Measurements from ENCODE around the gene BCAP31. TPM values are rescaled to one million over a fixed set of nuclear protein-coding genes. Genes with fewer than 3 reads are reported as not detected.
A peak's percentile ranks its signal among the peaks of the same experiment; 100 is the strongest.

The BCAP31 gene
- polyA plus RNA-seq, 1 experiment: 222 TPM

DNA sequence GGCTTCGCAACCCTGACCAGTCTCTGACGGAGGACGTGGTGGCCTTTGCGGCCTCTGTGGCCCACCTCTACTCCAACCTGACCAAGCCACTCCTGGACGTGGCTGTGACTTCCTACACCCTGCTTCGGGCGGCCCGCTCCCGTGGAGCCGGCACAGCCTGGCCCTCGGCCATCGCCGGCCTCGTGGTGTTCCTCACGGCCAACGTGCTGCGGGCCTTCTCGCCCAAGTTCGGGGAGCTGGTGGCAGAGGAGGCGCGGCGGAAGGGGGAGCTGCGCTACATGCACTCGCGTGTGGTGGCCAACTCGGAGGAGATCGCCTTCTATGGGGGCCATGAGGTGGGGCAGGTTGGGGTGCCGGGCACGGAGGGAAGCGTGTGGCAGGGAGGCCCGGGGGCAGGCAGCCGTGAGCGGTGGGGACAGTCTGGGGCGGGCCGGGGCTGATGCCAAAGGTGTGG lies 1.7 kb upstream of the BCAP31 start:
- POLR2A ChIA-PET: no interaction called here
- CTCF ChIA-PET: interaction anchor here (1.0 kb wide), 1 partner anchor 21 kb away, joined by 3 read pairs; no protein-coding TSS in a partner anchor
- H3K4me3 ChIP-seq (ENCODE audit: low read depth, low read length): peak overlapping the region; percentile 8; the same call in 1 of the 2 replicates
- H3K36me3 ChIP-seq (ENCODE audit: control insufficient read depth, insufficient read depth, low read length): no peaks in the 10 kb centered on the region
- DNase-seq (ENCODE audit: low read depth): no peak
- TF ChIP-seq, protein P1, sequence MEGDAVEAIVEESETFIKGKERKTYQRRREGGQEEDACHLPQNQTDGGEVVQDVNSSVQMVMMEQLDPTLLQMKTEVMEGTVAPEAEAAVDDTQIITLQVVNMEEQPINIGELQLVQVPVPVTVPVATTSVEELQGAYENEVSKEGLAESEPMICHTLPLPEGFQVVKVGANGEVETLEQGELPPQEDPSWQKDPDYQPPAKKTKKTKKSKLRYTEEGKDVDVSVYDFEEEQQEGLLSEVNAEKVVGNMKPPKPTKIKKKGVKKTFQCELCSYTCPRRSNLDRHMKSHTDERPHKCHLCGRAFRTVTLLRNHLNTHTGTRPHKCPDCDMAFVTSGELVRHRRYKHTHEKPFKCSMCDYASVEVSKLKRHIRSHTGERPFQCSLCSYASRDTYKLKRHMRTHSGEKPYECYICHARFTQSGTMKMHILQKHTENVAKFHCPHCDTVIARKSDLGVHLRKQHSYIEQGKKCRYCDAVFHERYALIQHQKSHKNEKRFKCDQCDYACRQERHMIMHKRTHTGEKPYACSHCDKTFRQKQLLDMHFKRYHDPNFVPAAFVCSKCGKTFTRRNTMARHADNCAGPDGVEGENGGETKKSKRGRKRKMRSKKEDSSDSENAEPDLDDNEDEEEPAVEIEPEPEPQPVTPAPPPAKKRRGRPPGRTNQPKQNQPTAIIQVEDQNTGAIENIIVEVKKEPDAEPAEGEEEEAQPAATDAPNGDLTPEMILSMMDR (IDR thresholded peaks at IDR 0.05; ENCODE audit: insufficient read depth, low read depth, low read length): no peak
- no peaks in the 10 kb centered on the region for H3K27me3 ChIP-seq (ENCODE audit: control insufficient read depth, insufficient read depth, low read length)

- H3K4me3 ChIP-seq (ENCODE audit: low read depth, low read length): peak overlapping the region; percentile 42
- DNase-seq (ENCODE audit: low read depth): no peak
- CTCF ChIA-PET: interaction anchor here (1.0 kb wide), 1 partner anchor 20 kb away, joined by 3 read pairs; no protein-coding TSS in a partner anchor
- POLR2A ChIA-PET: no interaction called here
- TF ChIP-seq, protein P1 (IDR thresholded peaks at IDR 0.05; ENCODE audit: insufficient read depth, low read depth, low read length): no peak
- H3K36me3 ChIP-seq (ENCODE audit: control insufficient read depth, insufficient read depth, low read length): peaks cover 3% of the 10 kb centered on the region
- no peaks in the 10 kb centered on the region for H3K27me3 ChIP-seq (ENCODE audit: control insufficient read depth, insufficient read depth, low read length)
Measured at GRCh38 chrX:153725039-153725831, 1.0 kb upstream of the BCAP31 start.

DNA sequence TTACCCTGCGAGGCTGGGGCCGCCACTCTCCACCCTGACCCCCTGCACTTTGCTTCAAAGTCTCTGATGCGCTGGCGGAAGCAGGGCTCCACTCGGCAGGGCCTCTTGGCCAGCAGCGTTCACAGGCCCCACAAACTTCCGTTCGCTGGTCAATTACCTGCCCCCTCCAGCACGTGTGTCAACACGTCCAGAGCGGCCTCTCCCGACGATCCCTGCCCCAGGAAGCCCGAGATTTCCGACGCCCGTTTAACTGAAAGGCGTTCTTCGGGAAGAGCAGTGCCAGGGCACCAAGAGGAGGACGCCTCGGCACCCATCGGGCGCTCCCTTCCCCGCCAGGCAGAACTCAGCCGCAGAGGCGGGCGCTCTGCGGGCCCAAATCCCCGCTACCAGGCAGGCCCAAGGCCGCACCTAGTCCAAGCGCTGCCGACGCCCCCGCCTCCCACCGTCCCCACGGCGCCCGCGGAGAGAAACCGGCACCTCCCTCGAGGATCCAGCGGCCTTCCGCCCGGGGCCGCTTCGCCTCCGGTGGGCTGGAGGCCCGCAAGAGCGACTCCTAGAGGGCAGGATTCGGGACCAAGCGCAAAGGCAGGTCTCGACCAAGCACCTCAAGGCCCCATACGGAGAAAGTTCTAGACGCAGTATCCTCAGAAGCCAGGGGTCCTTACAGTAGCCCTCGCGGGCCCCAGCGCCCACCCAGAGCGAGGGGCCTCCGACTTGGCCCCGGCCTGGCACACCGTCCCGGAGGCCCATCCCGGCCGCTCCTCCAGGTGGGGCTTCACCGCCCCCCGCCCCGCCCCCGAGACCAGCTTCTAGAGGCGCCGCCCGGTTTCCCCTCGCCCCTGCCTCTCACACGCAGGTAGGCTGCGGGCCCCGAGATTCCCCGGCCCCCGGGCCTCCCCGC lies 586 bp downstream of the BCAP31 start:
- TF ChIP-seq, protein P1 (IDR thresholded peaks at IDR 0.05; ENCODE audit: insufficient read depth, low read depth, low read length): peak; percentile 53
- POLR2A ChIA-PET: interaction anchor here (0.6 kb wide), 1 partner anchor 817 kb away, joined by 7 read pairs; no protein-coding TSS in a partner anchor
- Histone ChIP-seq H3K36me3 (ENCODE audit: control insufficient read depth, insufficient read depth, low read length) (peaks cover 11% of the 10 kb centered on the region), H3K27me3 (ENCODE audit: control insufficient read depth, insufficient read depth, low read length) (no peaks in the 10 kb centered on the region), H3K4me3 (ENCODE audit: low read depth, low read length) (peak overlapping the region; percentile 70)
- CTCF ChIA-PET: no interaction called here
- no peak for DNase-seq (ENCODE audit: low read depth)

DNA sequence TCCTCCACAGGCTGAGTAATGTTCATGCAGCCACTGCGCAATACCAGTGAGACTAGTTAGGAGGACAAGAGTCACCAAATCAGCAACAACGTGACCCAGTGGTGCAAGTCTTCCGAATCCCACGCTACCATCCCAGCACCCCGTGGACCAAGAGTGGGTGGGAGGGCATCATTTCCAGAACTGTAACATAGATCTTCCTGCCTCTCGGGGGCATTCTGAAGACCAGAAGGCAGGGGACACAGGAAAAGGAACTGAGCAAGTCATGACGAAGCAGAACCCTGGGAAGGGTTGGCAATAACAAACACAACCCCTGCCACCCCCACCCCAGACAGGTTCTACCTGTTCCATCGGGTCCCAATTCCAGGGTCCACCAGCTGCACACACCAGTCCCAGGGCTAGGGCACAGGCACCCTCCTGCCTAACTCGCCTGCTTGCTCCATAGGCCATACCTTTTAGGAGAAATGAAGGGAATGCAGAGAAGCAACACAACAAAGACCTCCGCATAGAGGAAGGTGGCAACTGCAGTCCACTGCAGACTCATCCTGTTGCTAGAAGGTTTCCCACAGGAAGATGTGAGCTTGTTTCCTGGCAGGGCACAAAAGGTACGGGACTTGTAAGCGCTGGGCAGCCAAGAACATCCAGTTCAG lies 1.4 kb downstream of the BCAP31 start:
- peaks cover 11% of the 10 kb centered on the region for H3K36me3 ChIP-seq (ENCODE audit: control insufficient read depth, insufficient read depth, low read length)
- no peak for DNase-seq (ENCODE audit: low read depth)
- CTCF ChIA-PET: no interaction called here
- H3K4me3 ChIP-seq (ENCODE audit: low read depth, low read length): peak overlapping the region; percentile 70
- H3K27me3 ChIP-seq (ENCODE audit: control insufficient read depth, insufficient read depth, low read length): no peaks in the 10 kb centered on the region
- TF ChIP-seq, protein P1 (IDR thresholded peaks at IDR 0.05; ENCODE audit: insufficient read depth, low read depth, low read length): no peak
- POLR2A ChIA-PET: no interaction called here
